Mesenchymal stem cell (in vitro differentiated cells and primary cell): ENCODE measurements around the gene MCUB.

ENCODE experiments used
- DNase-seq: peaks from one replicate; pipeline ENCODE4 v3.0.0-alpha.2; 2013
- H2AFZ ChIP-seq: one replicate; pipeline ENCODE4 v1.6.1; 2013; ENCODE audit warnings: low read depth, mild to moderate bottlenecking, control low read depth, inconsistent platforms, low read length, moderate library complexity
- H2AK5ac ChIP-seq: 2 replicates; pipeline ENCODE4 v1.6.1; 2013; ENCODE audit warnings: low read length, moderate library complexity, mild to moderate bottlenecking, inconsistent platforms; ENCODE audit not compliant: severe bottlenecking
- H2BK120ac ChIP-seq: one replicate; pipeline ENCODE4 v1.6.1; 2013; ENCODE audit warnings: low read depth, mild to moderate bottlenecking, inconsistent platforms, low read length, moderate library complexity
- H2BK12ac ChIP-seq, 2 experiments: one replicate each; pipeline ENCODE4 v1.6.1; 2013; ENCODE audit warnings: inconsistent platforms in 2 of 2, low read length in 2 of 2, mild to moderate bottlenecking in 2 of 2, moderate library complexity in 2 of 2, control low read depth in 1 of 2
- H2BK15ac ChIP-seq: one replicate; pipeline ENCODE4 v1.6.1; 2013; ENCODE audit warnings: mild to moderate bottlenecking, low read depth, inconsistent platforms; ENCODE audit not compliant: poor library complexity, severe bottlenecking
- H2BK5ac ChIP-seq: 2 replicates; pipeline ENCODE4 v1.6.1; 2013; ENCODE audit warnings: low read depth, mild to moderate bottlenecking, low read length, control low read depth, inconsistent platforms; ENCODE audit not compliant: poor library complexity, severe bottlenecking
- H3K14ac ChIP-seq, 2 experiments: one replicate each; pipeline ENCODE4 v1.6.1; 2013; ENCODE audit warnings: inconsistent platforms in 2 of 2, low read length in 2 of 2, control low read depth in 1 of 2, mild to moderate bottlenecking in 1 of 2, moderate library complexity in 1 of 2
- H3K18ac ChIP-seq, 2 experiments: one replicate each; pipeline ENCODE4 v1.6.1; 2013; ENCODE audit warnings: inconsistent platforms in 2 of 2, low read length in 2 of 2, control low read depth in 1 of 2, low read depth in 1 of 2, mild to moderate bottlenecking in 1 of 2
- H3K23ac ChIP-seq, 2 experiments: one replicate each; pipeline ENCODE4 v1.6.1; 2013; ENCODE audit warnings: inconsistent platforms in 2 of 2, low read length in 2 of 2, mild to moderate bottlenecking in 2 of 2, moderate library complexity in 2 of 2, control low read depth in 1 of 2
- H3K27ac ChIP-seq: 2 replicates; pipeline ENCODE4 v1.5.1; 2013; ENCODE audit warnings: mild to moderate bottlenecking, moderate library complexity, low read length, control low read depth, inconsistent platforms; ENCODE audit not compliant: poor library complexity, severe bottlenecking
- H3K27me3 ChIP-seq, 2 experiments: 2 replicates each; pipeline versions ENCODE4 v1.6.1 to v1.7.0; 2013; ENCODE audit warnings: low read length in 2 of 2, mild to moderate bottlenecking in 2 of 2, moderate library complexity in 2 of 2, control low read depth in 1 of 2, inconsistent platforms in 1 of 2; ENCODE audit not compliant: control insufficient read depth in 1 of 2, insufficient read depth in 1 of 2
- H3K36me3 ChIP-seq, 2 experiments: 2 replicates each; pipeline versions ENCODE4 v1.6.1 to v1.7.0; 2013; ENCODE audit warnings: low read length in 2 of 2, control low read depth in 1 of 2, inconsistent platforms in 1 of 2, low read depth in 1 of 2, mild to moderate bottlenecking in 1 of 2; ENCODE audit not compliant: insufficient read depth in 2 of 2, control insufficient read depth in 1 of 2
- H3K4ac ChIP-seq, 2 experiments: one replicate each; pipeline ENCODE4 v1.6.1; 2013; ENCODE audit warnings: inconsistent platforms in 2 of 2, low read length in 2 of 2, mild to moderate bottlenecking in 2 of 2, moderate library complexity in 2 of 2, control low read depth in 1 of 2, low read depth in 1 of 2
- H3K4me1 ChIP-seq: 2 replicates; pipeline ENCODE4 v1.6.1; 2013; ENCODE audit warnings: low read depth, low read length, control low read depth; ENCODE audit not compliant: control insufficient read depth, insufficient read depth
- H3K4me2 ChIP-seq: 2 replicates; pipeline ENCODE4 v1.6.1; 2013; ENCODE audit warnings: low read length, mild to moderate bottlenecking, inconsistent platforms; ENCODE audit not compliant: poor library complexity, severe bottlenecking
- H3K4me3 ChIP-seq, 2 experiments: 2 replicates each; pipeline versions ENCODE4 v1.5.1 to v1.7.0; 2013; ENCODE audit warnings: low read length in 2 of 2, mild to moderate bottlenecking in 2 of 2, control low read depth in 1 of 2, low read depth in 1 of 2; ENCODE audit not compliant: insufficient read depth in 1 of 2
- H3K79me1 ChIP-seq: replicated peaks from 2 replicates; pipeline ENCODE4 v1.6.1; 2013; ENCODE audit warnings: mild to moderate bottlenecking, control low read depth, low read length, inconsistent platforms; ENCODE audit not compliant: poor library complexity, severe bottlenecking
- H3K9ac ChIP-seq: 2 replicates; pipeline ENCODE4 v1.7.0; 2013; ENCODE audit warnings: mild to moderate bottlenecking, low read length, moderate library complexity
- H3K9me3 ChIP-seq: 2 replicates; pipeline ENCODE4 v1.7.0; 2013; ENCODE audit warnings: mild to moderate bottlenecking, low read length; ENCODE audit not compliant: control insufficient read depth
- H4K8ac ChIP-seq: one replicate; pipeline ENCODE4 v1.6.1; 2013; ENCODE audit warnings: inconsistent platforms, mild to moderate bottlenecking, low read length, moderate library complexity
- H4K91ac ChIP-seq: one replicate; pipeline ENCODE4 v1.6.1; 2013; ENCODE audit warnings: mild to moderate bottlenecking, low read length, inconsistent platforms
- WGBS: methylation state at CpG from one replicate; pipeline ENCODE4 v1.1.7; 2013; ENCODE audit warnings: mixed read lengths; 5-methylcytosine and 5-hydroxymethylcytosine counted together

MCUB gene

GRCh38 chr4:109673303-109673702 is 113.3 kb downstream of the MCUB start:
- Histone ChIP-seq H3K27me3 (no peaks in the 10 kb centered on the region), H2AFZ (no peak overlapping the region), H3K9me3 (peaks cover 4% of the 10 kb centered on the region), H3K23ac (no peak overlapping the region), H3K4me2 (no peak overlapping the region), H2BK5ac (no peak overlapping the region), H3K14ac (no peak overlapping the region), H3K4me1 (no peaks in the 10 kb centered on the region), H3K4ac (no peak overlapping the region), H3K9ac (no peak overlapping the region), H3K4me3 (no peak overlapping the region), H2BK120ac (no peak overlapping the region), H2AK5ac (no peak overlapping the region), H2BK12ac (no peak overlapping the region), H4K91ac (no peak overlapping the region), H3K18ac (no peak overlapping the region), H2BK15ac (no peak overlapping the region), H3K27ac (no peak overlapping the region), H3K79me1 (peaks cover 3% of the 10 kb centered on the region), H3K36me3 (peaks cover under 1 to 4% of the 10 kb centered on the region in 2 experiments), H4K8ac (no peak overlapping the region)
- DNase-seq, result no peak
- no CpG with 5 or more reads among the region's 1 CpG for WGBS

GRCh38 chr4:109675181-109675580 is 115.1 kb downstream of the MCUB start:
- no peak overlapping the region for H2AFZ ChIP-seq
- H2BK5ac ChIP-seq, result no peak overlapping the region
- H3K4me2 ChIP-seq, result no peak overlapping the region
- H3K4ac ChIP-seq, result no peak overlapping the region
- no peak overlapping the region for H3K14ac ChIP-seq
- no peak overlapping the region for H3K18ac ChIP-seq
- no peak overlapping the region for H4K91ac ChIP-seq
- H3K4me3 ChIP-seq, result no peak overlapping the region
- H3K9me3 ChIP-seq, result peaks cover 4% of the 10 kb centered on the region
- no peaks in the 10 kb centered on the region for H3K4me1 ChIP-seq
- peaks cover 3% of the 10 kb centered on the region for H3K79me1 ChIP-seq
- no peak overlapping the region for H3K23ac ChIP-seq
- peaks cover 4 to 5% of the 10 kb centered on the region in 2 experiments for H3K36me3 ChIP-seq
- H2BK15ac ChIP-seq, result no peak overlapping the region
- H4K8ac ChIP-seq, result no peak overlapping the region
- no peak overlapping the region for H2AK5ac ChIP-seq
- no peak overlapping the region for H2BK12ac ChIP-seq
- 98% methylated on average over 3 of the region's 3 CpGs for WGBS
- no peak overlapping the region for H3K27ac ChIP-seq
- no peak overlapping the region for H3K9ac ChIP-seq
- H3K27me3 ChIP-seq, result no peaks in the 10 kb centered on the region
- no peak for DNase-seq
- H2BK120ac ChIP-seq, result no peak overlapping the region

DNA sequence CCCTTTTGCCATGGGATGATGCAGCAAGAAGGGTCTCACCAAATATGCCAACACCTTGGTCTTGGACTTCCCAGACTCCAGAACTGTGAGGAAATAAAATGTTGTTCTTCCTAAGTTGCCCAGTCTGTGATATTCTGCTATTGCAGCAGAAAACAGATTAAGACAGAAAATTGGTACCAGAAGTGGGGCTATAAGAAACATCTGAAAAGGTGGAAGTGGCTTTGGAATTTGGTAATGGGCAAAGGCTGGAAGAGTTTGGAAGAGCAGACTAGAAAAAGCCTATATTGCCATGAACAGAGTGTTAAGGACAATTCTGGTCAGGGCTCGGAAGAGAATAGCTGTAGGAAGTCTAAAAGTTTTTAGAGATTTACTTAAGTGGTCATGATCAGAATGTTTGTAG is 115.8 kb downstream of the MCUB start:
- H2AFZ ChIP-seq, result no peak overlapping the region
- H3K9me3 ChIP-seq, result peaks cover 4% of the 10 kb centered on the region
- no peak overlapping the region for H2AK5ac ChIP-seq
- no peak overlapping the region for H3K27ac ChIP-seq
- peaks cover 3% of the 10 kb centered on the region for H3K79me1 ChIP-seq
- H3K4me2 ChIP-seq, result no peak overlapping the region
- H3K9ac ChIP-seq, result no peak overlapping the region
- H2BK15ac ChIP-seq, result no peak overlapping the region
- no peak overlapping the region for H2BK5ac ChIP-seq
- H3K14ac ChIP-seq, result no peak overlapping the region
- no peak for DNase-seq
- no peak overlapping the region for H3K4me3 ChIP-seq
- 95% methylated on average over 1 of the region's 1 CpG for WGBS
- H4K8ac ChIP-seq, result no peak overlapping the region
- H3K4ac ChIP-seq, result no peak overlapping the region
- no peaks in the 10 kb centered on the region for H3K4me1 ChIP-seq
- no peaks in the 10 kb centered on the region for H3K27me3 ChIP-seq
- no peak overlapping the region for H3K18ac ChIP-seq
- H4K91ac ChIP-seq, result no peak overlapping the region
- no peak overlapping the region for H3K23ac ChIP-seq
- H2BK12ac ChIP-seq, result no peak overlapping the region
- no peak overlapping the region for H2BK120ac ChIP-seq
- peaks cover 4 to 5% of the 10 kb centered on the region in 2 experiments for H3K36me3 ChIP-seq

GRCh38 chr4:109676886-109677285 is 116.8 kb downstream of the MCUB start:
- no peak overlapping the region for H3K4me2 ChIP-seq
- no peak overlapping the region for H2BK15ac ChIP-seq
- no peak overlapping the region for H3K4ac ChIP-seq
- no peak overlapping the region for H3K23ac ChIP-seq
- no peak overlapping the region for H2AFZ ChIP-seq
- H3K36me3 ChIP-seq, result peaks cover 4 to 5% of the 10 kb centered on the region in 2 experiments
- no peaks in the 10 kb centered on the region for H3K27me3 ChIP-seq
- no peak for DNase-seq
- no peak overlapping the region for H4K8ac ChIP-seq
- H3K79me1 ChIP-seq, result peaks cover 3% of the 10 kb centered on the region
- no peak overlapping the region for H3K27ac ChIP-seq
- no peak overlapping the region for H3K14ac ChIP-seq
- WGBS, result 100% methylated on average over 1 of the region's 1 CpG
- H4K91ac ChIP-seq, result no peak overlapping the region
- no peak overlapping the region for H2BK120ac ChIP-seq
- no peaks in the 10 kb centered on the region for H3K9me3 ChIP-seq
- no peak overlapping the region for H2BK5ac ChIP-seq
- no peak overlapping the region for H3K4me3 ChIP-seq
- no peak overlapping the region for H3K18ac ChIP-seq
- no peaks in the 10 kb centered on the region for H3K4me1 ChIP-seq
- no peak overlapping the region for H2AK5ac ChIP-seq
- H3K9ac ChIP-seq, result no peak overlapping the region
- H2BK12ac ChIP-seq, result no peak overlapping the region
